Breast epithelium (tissue), 3 donors: Measurements from ENCODE around the gene ODAD2.

Experiments
- CTCF ChIP-seq, 3 donors: fragments of 450-650 bp; IDR thresholded peaks; one replicate each; pipeline ENCODE4 v1.5.1; 2016 to 2017; ENCODE audit warnings: antibody characterized with exemption in 3 of 3, mild to moderate bottlenecking in 3 of 3, moderate library complexity in 3 of 3
- POLR2A ChIP-seq: fragments of 450-650 bp; IDR thresholded peaks from one replicate; pipeline ENCODE4 v1.6.1; 2016; ENCODE audit warnings: antibody characterized with exemption, mild to moderate bottlenecking, moderate library complexity
- POLR2AphosphoS5 ChIP-seq, 3 donors: sonication (generic); formaldehyde crosslinking; IDR thresholded peaks; one replicate each; pipeline ENCODE4 v1.6.1; 2017; ENCODE audit warnings: antibody characterized with exemption in 3 of 3

- TF ChIP-seq CTCF (IDR thresholded peaks at IDR 0.05), result no peak
- no peak for TF ChIP-seq POLR2A
- no peak for TF ChIP-seq POLR2AphosphoS5 (IDR thresholded peaks at IDR 0.05)
Observed at GRCh38 chr10:28014651-28015050, 15.8 kb upstream of the ODAD2 start.
